ENCODE data around the gene KRTAP21-3.
"Not testable (repeated sequence)": the region's sequence is repeated elsewhere in the genome, so short reads cannot be mapped to it uniquely, and the experiment has no call there.

KRTAP21-3 gene, protein sequence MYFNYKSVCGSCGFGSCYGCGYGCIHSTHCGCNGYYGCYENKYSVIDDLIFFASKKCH

DNA sequence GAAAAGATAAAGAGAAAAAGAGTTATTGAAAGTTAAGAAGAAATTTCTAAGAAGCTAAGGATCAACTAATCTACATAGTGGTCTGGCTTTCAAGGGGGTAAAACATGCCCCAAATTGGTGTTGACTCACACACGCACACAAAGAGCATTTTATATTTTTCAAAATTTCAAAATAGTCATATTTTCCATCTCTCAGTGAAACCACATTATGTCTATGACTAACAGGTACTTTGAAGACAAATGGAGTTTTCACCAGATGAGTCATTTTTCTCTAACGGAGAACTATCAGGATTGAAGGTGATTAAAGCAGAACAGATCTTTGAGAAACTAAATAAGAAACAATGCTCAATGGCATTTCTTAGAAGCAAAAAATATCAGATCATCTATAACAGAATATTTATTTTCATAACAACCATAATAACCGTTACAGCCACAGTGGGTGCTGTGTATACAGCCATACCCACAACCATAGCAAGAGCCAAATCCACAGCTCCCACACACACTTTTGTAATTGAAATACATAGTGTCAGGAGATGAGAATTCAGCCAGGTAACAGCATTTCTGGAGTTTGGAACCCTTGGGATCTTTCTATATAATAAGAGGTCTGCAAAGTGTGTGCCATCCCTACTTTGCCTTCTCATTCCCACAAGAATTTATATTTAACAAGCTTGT lies at the start of gene KRTAP21-3:
TSS of gene KRTAP21-3 (minus strand) at position 539 of the 671 bp plus-strand sequence. CDS start at position 521, 18 bp downstream.
- no peak for DNase-seq

- DNase-seq, result no peak
Observed at GRCh38 chr21:30760776-30761175, 42.2 kb upstream of the KRTAP21-3 start.

GRCh38 chr21:30758306-30758705 lies 39.7 kb upstream of the KRTAP21-3 start:
- DNase-seq, result no peak

- DNase-seq, result not testable (repeated sequence)
Observed at GRCh38 chr21:30755328-30755727, 36.8 kb upstream of the KRTAP21-3 start, which contains the start of gene KRTAP21-1. KRTAP21-1 (minus strand) TSS chr21:30755428; CDS start chr21:30755378, 50 bp downstream.

DNA sequence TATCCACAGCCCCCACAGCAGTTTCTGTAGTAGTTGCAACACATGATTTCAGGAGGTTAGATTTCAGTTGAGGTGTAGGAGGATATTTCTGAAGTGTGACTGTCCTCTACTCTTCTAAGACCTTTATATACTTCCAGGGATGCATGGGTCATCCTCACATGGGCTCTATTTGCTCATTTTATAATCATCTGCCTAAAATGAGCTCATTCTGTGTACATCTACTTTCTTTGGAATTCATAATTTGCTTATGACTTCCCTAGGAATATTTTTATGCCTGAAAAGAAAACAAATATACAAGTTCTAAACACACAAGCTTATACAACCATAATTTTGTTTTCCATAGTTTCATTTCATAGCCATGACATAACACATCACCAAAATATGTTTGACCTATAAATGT lies 28.6 kb upstream of the KRTAP21-3 start, which contains the start of gene KRTAP21-2:
TSS of gene KRTAP21-2 (minus strand) at position 101 of the 400 bp plus-strand sequence. CDS start at position 44, 57 bp downstream.
- DNase-seq, result no peak

GRCh38 chr21:30740462-30740861 lies 21.9 kb upstream of the KRTAP21-3 start:
- no peak for DNase-seq

DNA sequence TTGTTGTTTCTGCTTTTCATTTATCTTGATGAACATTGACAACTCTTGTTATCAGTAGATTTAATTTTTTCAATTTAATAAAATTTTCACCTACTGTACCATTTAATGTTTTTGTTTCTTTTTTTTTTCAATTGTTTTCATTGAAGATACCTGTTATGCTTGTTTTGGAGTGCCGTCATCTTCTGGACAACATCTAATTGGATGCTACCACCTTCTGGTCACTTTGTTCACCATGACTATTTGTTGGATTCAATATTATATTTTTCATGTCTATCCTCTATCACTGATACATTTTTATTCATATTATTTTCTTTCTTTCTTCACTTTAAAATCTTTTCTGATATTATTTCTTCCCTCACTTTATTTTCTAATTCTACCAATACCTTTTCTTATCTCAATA lies 14.4 kb upstream of the KRTAP21-3 start:
- no peak for DNase-seq

GRCh38 chr21:30726726-30727125 lies 8.1 kb upstream of the KRTAP21-3 start:
- DNase-seq, result no peak

DNA sequence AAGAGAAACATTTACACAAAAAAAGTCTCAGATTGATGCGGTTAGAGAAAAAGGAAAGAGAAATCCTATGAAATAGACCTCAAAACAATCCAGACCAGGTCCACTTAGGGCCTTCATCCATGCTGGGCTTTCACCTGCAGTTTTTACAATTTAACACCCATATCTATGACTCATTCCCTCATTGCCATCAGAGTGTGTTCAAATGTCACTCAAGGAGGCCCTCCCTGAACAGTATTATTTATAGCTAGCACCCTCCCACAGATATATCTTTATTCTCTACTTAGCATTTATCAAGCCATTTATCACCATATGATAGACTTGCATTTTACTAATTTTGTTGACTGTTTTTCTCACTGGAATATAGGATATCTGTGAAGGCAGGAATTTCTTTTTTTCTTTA lies 824 bp upstream of the KRTAP21-3 start:
- no peak for DNase-seq

DNA sequence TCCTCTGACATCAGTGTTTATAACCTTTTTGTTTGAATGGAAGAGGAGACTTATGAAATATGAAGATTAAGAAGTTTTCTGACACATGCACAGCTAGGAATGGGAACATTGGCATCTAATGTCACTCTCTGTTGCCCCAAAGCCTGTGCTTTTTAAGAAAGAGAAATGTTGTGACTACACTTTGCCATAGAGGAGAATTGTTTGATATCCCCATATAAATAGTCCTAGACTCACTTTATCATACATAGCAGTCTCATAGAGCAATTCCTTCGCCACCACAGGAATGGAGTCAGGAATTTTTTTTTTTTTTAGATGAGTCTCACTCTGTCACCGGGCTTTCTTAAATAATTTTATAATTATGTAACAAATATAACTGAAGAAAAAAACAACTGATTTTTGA lies 1.5 kb downstream of the KRTAP21-3 start:
- no peak for DNase-seq

DNA sequence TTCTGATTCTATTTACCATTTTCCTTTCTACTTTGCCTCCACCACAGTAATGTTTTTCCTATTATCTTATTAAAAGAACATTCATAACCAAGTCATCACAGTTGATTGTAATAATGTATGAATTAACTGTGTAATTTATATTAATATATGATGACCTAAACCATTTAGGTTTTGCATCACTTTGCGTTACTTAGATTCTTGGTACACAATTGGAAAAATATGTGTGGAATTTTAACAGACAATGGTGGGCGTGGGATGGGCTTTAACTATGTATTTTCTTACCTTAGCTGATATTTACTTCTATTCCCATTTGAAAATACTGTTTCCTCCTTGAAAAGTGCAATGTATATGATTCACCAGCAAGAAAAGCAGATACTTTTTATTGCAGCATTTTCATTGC lies 3.6 kb downstream of the KRTAP21-3 start:
- DNase-seq, result no peak

DNA sequence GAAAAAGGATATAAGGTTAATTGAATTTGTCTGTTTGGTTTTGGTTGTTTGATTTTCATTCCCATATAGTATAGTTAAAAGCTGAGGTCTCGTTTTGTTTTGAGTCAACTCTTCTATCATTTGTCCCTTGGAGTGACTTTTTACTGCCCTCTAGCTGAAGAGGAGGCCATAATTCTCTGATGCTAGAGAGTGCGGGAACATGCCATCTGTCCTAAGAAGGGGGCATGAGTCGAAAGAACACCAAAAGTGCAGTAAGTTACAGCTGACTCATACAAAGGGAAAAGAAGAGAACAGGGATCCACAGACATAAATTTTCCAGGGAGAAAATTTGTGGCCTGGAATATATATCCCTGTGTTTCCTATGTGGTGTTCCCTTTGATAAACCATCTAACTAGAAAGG lies 4.1 kb downstream of the KRTAP21-3 start:
- DNase-seq, result no peak

DNA sequence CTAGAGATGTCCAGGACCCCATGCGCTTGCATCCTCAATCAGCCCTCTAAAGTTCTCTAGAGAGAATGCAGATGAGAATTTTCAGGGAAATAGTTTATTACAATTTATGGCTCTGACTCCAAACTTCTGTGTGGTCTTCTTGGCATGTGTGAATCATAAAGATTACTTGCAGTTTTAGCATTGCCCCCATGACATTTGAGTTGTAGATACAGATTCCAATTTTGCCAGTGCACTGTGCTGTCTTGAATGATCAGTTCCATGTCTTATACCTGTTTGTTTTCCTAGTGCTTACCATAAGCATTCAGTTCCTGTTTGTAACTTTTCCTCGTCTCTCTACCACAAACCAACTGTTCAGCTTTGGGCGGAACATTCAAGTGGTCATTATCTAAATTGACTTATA lies 4.8 kb downstream of the KRTAP21-3 start:
- no peak for DNase-seq

- no peak for DNase-seq
Observed at GRCh38 chr21:30710499-30710898, 8.1 kb downstream of the KRTAP21-3 start.

DNA sequence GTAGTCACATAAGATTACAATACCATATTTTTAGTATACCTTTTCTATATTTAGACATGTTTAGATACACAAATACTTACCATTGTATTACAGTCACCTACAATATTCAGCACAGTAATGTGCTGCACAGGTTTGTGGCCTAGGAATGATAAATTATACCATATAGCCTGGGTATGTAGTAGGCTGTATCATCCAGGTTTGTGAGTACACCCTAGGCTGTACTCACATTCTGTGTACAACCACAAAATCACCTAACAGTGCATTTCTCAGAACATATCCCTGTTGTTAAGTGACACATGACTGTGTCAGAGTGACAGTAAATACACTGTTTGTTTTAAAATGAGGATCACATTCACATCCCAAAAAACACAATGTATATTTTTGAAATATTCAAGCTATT lies 11.2 kb downstream of the KRTAP21-3 start:
- DNase-seq, result no peak

DNA sequence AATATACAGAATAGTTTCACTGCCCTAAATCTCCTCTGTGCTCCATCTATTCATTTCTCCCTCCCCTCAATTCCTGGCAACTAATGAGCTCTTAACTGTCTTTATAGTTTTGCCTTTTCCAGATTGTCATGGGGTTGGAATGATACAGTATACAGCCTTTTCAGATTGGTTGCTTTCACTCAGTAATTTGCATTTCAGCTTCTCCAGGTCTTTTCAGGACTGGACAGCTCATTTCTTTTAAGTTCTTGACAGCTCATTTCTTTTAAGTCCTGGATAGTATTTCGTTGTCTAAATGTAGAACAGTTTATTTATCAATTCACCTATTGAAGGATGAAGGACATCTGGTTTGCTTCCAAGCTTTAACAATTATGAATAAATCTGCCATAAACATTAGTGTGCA lies 22.6 kb downstream of the KRTAP21-3 start:
- DNase-seq, result no peak

GRCh38 chr21:30689822-30690221 lies 28.8 kb downstream of the KRTAP21-3 start:
- no peak for DNase-seq

- DNase-seq, result no peak
Observed at GRCh38 chr21:30684506-30684905, 34.1 kb downstream of the KRTAP21-3 start.

DNA sequence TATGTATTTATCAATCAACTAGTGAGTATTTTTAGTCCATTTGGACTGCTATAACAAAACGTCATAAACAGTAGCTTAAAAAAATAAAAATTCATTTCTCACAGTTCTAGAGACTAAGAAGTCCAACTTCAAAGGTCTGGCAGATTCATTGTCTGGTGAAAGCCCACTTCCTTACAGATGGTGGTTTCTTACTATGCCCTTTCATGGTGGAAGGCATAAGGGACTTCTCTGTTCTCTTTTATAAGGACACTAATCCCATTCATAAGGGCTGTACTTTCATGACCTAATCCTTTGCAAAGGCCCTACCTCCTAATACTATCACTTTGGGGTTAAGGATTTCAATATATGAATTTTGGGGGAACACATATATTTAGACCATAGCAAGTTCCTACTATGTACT lies 38.0 kb downstream of the KRTAP21-3 start:
- DNase-seq, result no peak

DNA sequence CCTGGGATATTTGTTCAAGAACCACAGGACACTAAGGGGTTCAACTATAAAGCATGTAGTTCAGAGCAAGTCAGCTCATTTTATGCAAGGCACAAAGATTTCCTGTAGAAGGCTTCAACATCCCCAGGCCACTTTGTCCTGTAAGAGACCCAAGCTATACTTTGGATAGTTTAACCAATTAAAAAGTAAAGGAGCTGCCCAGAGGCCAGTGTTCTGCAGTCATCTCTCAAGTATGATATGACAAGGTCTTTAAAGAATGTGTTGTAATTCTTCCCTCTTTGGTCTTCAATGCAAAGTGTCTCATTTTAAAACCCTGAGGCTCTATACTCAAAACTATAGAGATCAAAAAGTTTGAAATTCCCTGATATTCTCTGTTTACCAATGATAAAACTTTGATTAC lies 41.8 kb downstream of the KRTAP21-3 start:
- DNase-seq, result no peak

GRCh38 chr21:30674312-30674711 lies 44.3 kb downstream of the KRTAP21-3 start:
- no peak for DNase-seq

DNA sequence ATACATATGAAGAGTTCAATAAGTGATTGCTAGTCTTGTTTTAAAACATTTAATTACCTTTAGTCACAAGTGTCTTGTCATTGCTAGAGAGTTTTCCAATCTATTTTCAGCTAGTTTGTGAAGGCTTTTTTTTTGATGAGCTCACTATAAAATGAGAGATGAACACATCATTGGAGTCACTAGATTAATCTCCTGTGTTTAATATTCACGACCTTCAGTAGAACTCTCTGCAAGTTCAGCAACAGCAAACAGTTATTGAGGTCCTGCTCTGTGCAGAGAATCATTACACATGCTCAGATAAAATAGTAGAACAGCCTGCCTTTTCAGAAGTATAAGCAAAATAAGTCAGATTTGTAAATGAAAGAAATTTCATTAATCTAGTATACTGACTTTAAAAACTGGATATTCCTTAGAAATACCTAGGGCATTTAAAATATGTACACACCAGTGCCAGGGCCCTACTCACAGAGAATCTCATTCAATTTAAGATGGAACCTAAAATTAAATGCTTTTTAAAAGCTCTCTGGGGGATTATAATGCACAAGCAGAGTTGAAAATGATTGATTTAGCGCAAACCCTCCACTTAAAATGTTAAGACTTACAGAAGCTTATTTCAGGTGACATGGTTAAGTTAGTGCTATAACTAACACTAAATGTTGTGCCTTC lies 45.5 kb downstream of the KRTAP21-3 start:
- DNase-seq, result no peak

GRCh38 chr21:30668776-30669175 lies 49.8 kb downstream of the KRTAP21-3 start:
- DNase-seq, result no peak
